H1 (cell line): Measurements from ENCODE around the gene RBM15B. TPM values are rescaled to one million over a fixed set of nuclear protein-coding genes. Genes with fewer than 3 reads are reported as not detected.

Experiments used
- CTCF ChIA-PET: fragments of 300-600 bp; sonication (Branson Sonifier 250); formaldehyde crosslinking; loops from one replicate; lab custom pipeline; 2021; ENCODE audit not compliant: partially characterized antibody; lab: Charles Lee
- POLR2A ChIA-PET: fragments of 300-600 bp; sonication (Branson Sonifier 250); formaldehyde crosslinking; loops from one replicate; lab custom pipeline; 2021; ENCODE audit warnings: inconsistent platforms; ENCODE audit not compliant: partially characterized antibody; lab: Charles Lee
- DNase-seq, 2 experiments: peaks; one replicate each; pipeline versions ENCODE4 v3.0.0 to v3.0.0-alpha.2; 2010 to 2022; ENCODE audit warnings: low spot score in 2 of 2, low read depth in 1 of 2, mixed read lengths in 1 of 2
- FAIRE-seq: peaks from 2 replicates; lab custom pipeline; 2011; peaks lifted over from hg19 to GRCh38; lab: Jason Lieb, UNC
- H2AFZ ChIP-seq: 2 replicates; pipeline ENCODE4 v1.8.1; 2012; ENCODE audit warnings: low read length, inconsistent platforms
- H2AK5ac ChIP-seq: 2 replicates; pipeline ENCODE4 v1.6.1; 2013; ENCODE audit warnings: low read depth, low read length
- H2BK120ac ChIP-seq: replicated peaks from 2 replicates; pipeline ENCODE3; 2013; ENCODE audit warnings: low read depth, low read length, inconsistent platforms
- H2BK12ac ChIP-seq: 2 replicates; pipeline ENCODE4 v1.6.1; 2013; ENCODE audit warnings: low read depth, low read length
- H2BK15ac ChIP-seq: 2 replicates; pipeline ENCODE4 v1.6.1; 2013; ENCODE audit warnings: low read length
- H2BK20ac ChIP-seq: 2 replicates; pipeline ENCODE4 v1.6.1; 2013; ENCODE audit warnings: low read length
- H2BK5ac ChIP-seq: 2 replicates; pipeline ENCODE4 v1.6.1; 2013; ENCODE audit warnings: low read depth, low read length
- H3K14ac ChIP-seq: 2 replicates; pipeline ENCODE4 v1.6.1; 2013; ENCODE audit warnings: inconsistent platforms; ENCODE audit not compliant: insufficient read length
- H3K18ac ChIP-seq: 2 replicates; pipeline ENCODE4 v1.6.1; 2013; ENCODE audit warnings: low read length; ENCODE audit errors: extremely low read depth
- H3K23ac ChIP-seq: 2 replicates; pipeline ENCODE4 v1.6.1; 2013; ENCODE audit warnings: inconsistent platforms; ENCODE audit not compliant: insufficient read length
- H3K23me2 ChIP-seq: 2 replicates; pipeline ENCODE4 v1.6.1; 2013; ENCODE audit warnings: low read depth, low read length
- H3K27ac ChIP-seq: 2 replicates; pipeline ENCODE4 v1.6.1; 2011; ENCODE audit warnings: low read depth, low read length, inconsistent platforms
- H3K27me3 ChIP-seq, 4 experiments: replicated peaks in 1 of 4; 1 replicate in 1 of 4; 2 replicates in 3 of 4; pipeline versions ENCODE4 v1.6.1 to v1.8.1; 2011 to 2013; ENCODE audit warnings: low read length in 3 of 4, mild to moderate bottlenecking in 3 of 4, inconsistent platforms in 2 of 4, mixed read lengths in 2 of 4, moderate library complexity in 1 of 4; ENCODE audit not compliant: control insufficient read depth in 3 of 4, insufficient read depth in 3 of 4; ENCODE audit errors: extremely low read depth in 1 of 4
- H3K36me3 ChIP-seq, 4 experiments: 2 replicates each; pipeline versions ENCODE4 v1.6.1 to v1.8.1; 2011 to 2013; ENCODE audit warnings: mild to moderate bottlenecking in 4 of 4, low read length in 3 of 4, moderate library complexity in 2 of 4, control low read depth in 1 of 4, inconsistent platforms in 1 of 4; ENCODE audit not compliant: insufficient read depth in 4 of 4, control insufficient read depth in 2 of 4
- H3K4ac ChIP-seq: replicated peaks from 2 replicates; pipeline ENCODE3; 2013; ENCODE audit warnings: low read length, low read depth, mixed read lengths, inconsistent platforms; ENCODE audit not compliant: insufficient read length
- H3K4me1 ChIP-seq, 4 experiments: replicated peaks in 1 of 4; 1 replicate in 1 of 4; 2 replicates in 3 of 4; pipeline versions ENCODE4 v1.6.1 to v1.8.1; 2011 to 2013; ENCODE audit warnings: low read length in 3 of 4, inconsistent platforms in 2 of 4, mixed read lengths in 1 of 4; ENCODE audit not compliant: insufficient read depth in 4 of 4, control insufficient read depth in 3 of 4
- H3K4me2 ChIP-seq, 2 experiments: 2 replicates each; pipeline versions ENCODE4 v1.6.1 to v1.8.1; 2011 to 2013; ENCODE audit warnings: low read depth in 2 of 2, low read length in 2 of 2, control low read depth in 1 of 2, inconsistent platforms in 1 of 2, mild to moderate bottlenecking in 1 of 2; ENCODE audit not compliant: insufficient read depth in 1 of 2
- H3K4me3 ChIP-seq, 4 experiments: fragments of 200-600, 300-600 bp in 1 of 4; sonication (generic), shearing (Covaris generic), sonication (Bioruptor Twin) in 1 of 4; 2 replicates each; pipeline versions ENCODE4 v1.5.1 to v1.8.1; 2011 to 2016; ENCODE audit warnings: low read length in 4 of 4, low read depth in 3 of 4, control low read depth in 2 of 4, inconsistent platforms in 2 of 4, mild to moderate bottlenecking in 2 of 4, mixed read lengths in 1 of 4, moderate library complexity in 1 of 4; ENCODE audit not compliant: insufficient read depth in 2 of 4; ENCODE audit errors: extremely low read depth in 1 of 4
- H3K56ac ChIP-seq: replicated peaks from 2 replicates; pipeline ENCODE3; 2013; ENCODE audit warnings: low read depth, mild to moderate bottlenecking, mixed read lengths, low read length, inconsistent platforms; ENCODE audit not compliant: insufficient read length
- H3K79me1 ChIP-seq: 2 replicates; pipeline ENCODE4 v1.6.1; 2013; ENCODE audit warnings: low read depth, low read length, control low read depth
- H3K79me2 ChIP-seq, 2 experiments: 2 replicates each; pipeline versions ENCODE4 v1.6.1 to v1.8.1; 2012 to 2013; ENCODE audit warnings: low read length in 2 of 2, mild to moderate bottlenecking in 2 of 2, inconsistent platforms in 1 of 2; ENCODE audit not compliant: insufficient read depth in 2 of 2, control insufficient read depth in 1 of 2
- H3K9ac ChIP-seq, 4 experiments: replicated peaks in 1 of 4; 1 replicate in 1 of 4; 2 replicates in 3 of 4; pipeline versions ENCODE4 v1.6.1 to v1.8.1; 2011 to 2013; ENCODE audit warnings: low read depth in 3 of 4, low read length in 3 of 4, control low read depth in 2 of 4, mild to moderate bottlenecking in 2 of 4, moderate library complexity in 2 of 4, inconsistent platforms in 1 of 4; ENCODE audit errors: extremely low read depth in 1 of 4
- H3K9me3 ChIP-seq, 2 experiments: 2 replicates each; pipeline versions ENCODE4 v1.6.1 to v1.8.1; 2012 to 2013; ENCODE audit warnings: mild to moderate bottlenecking in 2 of 2, moderate library complexity in 2 of 2, control low read depth in 1 of 2, inconsistent platforms in 1 of 2, low read depth in 1 of 2, low read length in 1 of 2, mixed read lengths in 1 of 2; ENCODE audit not compliant: insufficient read depth in 2 of 2
- H4K20me1 ChIP-seq, 2 experiments: replicated peaks in 1 of 2; 2 replicates each; pipeline versions ENCODE3 to v1.8.1; 2011 to 2013; ENCODE audit warnings: inconsistent platforms in 2 of 2, low read length in 2 of 2, mild to moderate bottlenecking in 1 of 2; ENCODE audit not compliant: insufficient read depth in 2 of 2, control insufficient read depth in 1 of 2
- H4K5ac ChIP-seq: 2 replicates; pipeline ENCODE4 v1.6.1; 2013; ENCODE audit warnings: low read length, low read depth, mixed read lengths, inconsistent platforms; ENCODE audit not compliant: insufficient read length
- H4K8ac ChIP-seq: 2 replicates; pipeline ENCODE4 v1.8.0; 2013; ENCODE audit warnings: mild to moderate bottlenecking, moderate library complexity, low read length, inconsistent platforms; ENCODE audit not compliant: insufficient read depth; ENCODE audit errors: extremely low read depth
- H4K91ac ChIP-seq: replicated peaks from 2 replicates; pipeline ENCODE3; 2013; ENCODE audit warnings: low read length, mixed read lengths, inconsistent platforms; ENCODE audit not compliant: insufficient read length
- CBX5 ChIP-seq: fragments of 300-800, 300-1000 bp; sonication (generic); IDR thresholded peaks from 2 replicates; pipeline ENCODE4 v1.7.1; 2016; ENCODE audit warnings: antibody characterized with exemption, low read length, low read depth
- CBX8 ChIP-seq: fragments of 300-800, 300-1000 bp; sonication (generic); IDR thresholded peaks from 2 replicates; pipeline ENCODE4 v1.7.1; 2016; ENCODE audit warnings: low read depth, low read length, borderline replicate concordance
- CTBP2 ChIP-seq: IDR thresholded peaks from 2 replicates; pipeline ENCODE4 v1.7.0; 2011; ENCODE audit warnings: borderline replicate concordance, mild to moderate bottlenecking, moderate library complexity, mixed read lengths, low read length; ENCODE audit not compliant: insufficient read depth, insufficient read length
- KDM5A ChIP-seq: fragments of 200-600 bp; IDR thresholded peaks from 2 replicates; pipeline ENCODE4 v1.7.1; 2012; ENCODE audit warnings: mild to moderate bottlenecking, low read length, inconsistent platforms, mixed read lengths
- SAP30 ChIP-seq: fragments of 300-600 bp; sonication (generic); IDR thresholded peaks from 2 replicates; pipeline ENCODE4 v1.7.1; 2012; ENCODE audit warnings: low read length, moderate library complexity, mild to moderate bottlenecking, inconsistent platforms; ENCODE audit not compliant: insufficient read depth, insufficient replicate concordance
- SIRT6 ChIP-seq: IDR thresholded peaks from one replicate; pipeline ENCODE4 v1.7.1; 2012; ENCODE audit warnings: low read length, inconsistent platforms
- SP2 ChIP-seq: IDR thresholded peaks from 2 replicates; pipeline ENCODE4 v1.6.1; 2012; ENCODE audit warnings: mild to moderate bottlenecking, low read length, inconsistent platforms
- SRF ChIP-seq: IDR thresholded peaks from 2 replicates; pipeline ENCODE4 v1.6.1; 2011; ENCODE audit warnings: mild to moderate bottlenecking, low read depth, low read length, moderate library complexity
- TEAD4 ChIP-seq: IDR thresholded peaks from 2 replicates; pipeline ENCODE4 v1.6.1; 2012; ENCODE audit warnings: low read depth, low read length, inconsistent platforms, mixed read lengths
- ZNF274 ChIP-seq: IDR thresholded peaks from 2 replicates; pipeline ENCODE4 v1.7.0; 2012; ENCODE audit warnings: low read length, borderline replicate concordance; ENCODE audit errors: extremely low read depth
- WGBS, 2 experiments: shearing (Covaris generic) in 1 of 2; methylation state at CpG; one replicate each; pipeline versions ENCODE4 v1.1.6 to v1.1.7; 2013 to 2015; ENCODE audit warnings: low lambda C conversion rate in 2 of 2, mixed read lengths in 2 of 2, inconsistent platforms in 1 of 2, low coverage in 1 of 2, missing lambda C conversion rate in 1 of 2; ENCODE audit not compliant: insufficient replicate concordance in 2 of 2, insufficient coverage in 1 of 2, insufficient read length in 1 of 2; ENCODE audit errors: extremely low coverage in 1 of 2, missing lambda C conversion rate in 1 of 2; 5-methylcytosine and 5-hydroxymethylcytosine counted together
- polyA plus RNA-seq, 7 experiments: library from polyadenylated mRNA; depleted of rRNA in 3 of 7; stranded (reverse) in 5 of 7; unstranded in 2 of 7; fragments of >200 nt in 5 of 7; fragments of 200-250 nt in 2 of 7; gene quantifications; 1 replicate in 5 of 7; 2 replicates in 1 of 7; 4 replicates in 1 of 7; pipeline versions ENCODE4 v1.2.1 to v1.2.3, GENCODE V29; 2011 to 2013; ENCODE audit warnings: missing spikeins in 2 of 7, mixed read lengths in 2 of 7
- total RNA-seq: library from RNA; stranded (reverse); fragmentation: NEBNext Ultra II Directional; extraction: Animal tissue kit (Norgen Biotek cat#: 25700); gene quantifications from 2 replicates; pipeline ENCODE4 v1.2.1, GENCODE V29; 2021
- TF ChIP-seq, protein P1 (sequence below): IDR thresholded peaks from 2 replicates; pipeline ENCODE4 v1.6.1; 2012; ENCODE audit warnings: low read length, inconsistent platforms

The RBM15B gene
- total and polyA plus RNA-seq, 2 of the 8 experiments (the other 6 are each of a cell fraction or from before 2014, with no cell fraction given): 22.2 to 59.1 TPM

GRCh38 chr3:51445544-51446280 lies 54.6 kb downstream of the RBM15B start:
- Histone ChIP-seq H3K27ac (no peak overlapping the region), H3K23me2 (no peaks in the 10 kb centered on the region), H3K4me3 (no peak overlapping the region), H2BK20ac (no peak overlapping the region), H2BK15ac (no peak overlapping the region), H4K20me1 (no peaks in the 10 kb centered on the region), H4K8ac (no peak overlapping the region), H4K91ac (no peak overlapping the region), H3K4me1 (no peaks in the 10 kb centered on the region), H3K79me2 (peaks cover 0 to 15% of the 10 kb centered on the region in 2 experiments; a peak in 1 of 4 replicates), H2AK5ac (no peak overlapping the region), H3K9ac (no peak overlapping the region), H3K4me2 (no peak overlapping the region), H3K36me3 (peaks cover 0 to 9% (median 6%) of the 10 kb centered on the region in 4 experiments; a peak in 4 of 8 replicates), H3K56ac (no peak overlapping the region), H2AFZ (no peak overlapping the region), H3K23ac (no peak overlapping the region), H3K9me3 (no peaks in the 10 kb centered on the region), H3K79me1 (no peaks in the 10 kb centered on the region; the same call in 1 of the 2 replicates), H3K14ac (no peak overlapping the region), H3K4ac (no peak overlapping the region), H4K5ac (no peak overlapping the region), H3K18ac (no peak overlapping the region), H2BK5ac (no peak overlapping the region), H2BK12ac (no peak overlapping the region), H3K27me3 (no peaks in the 10 kb centered on the region), H2BK120ac (no peak overlapping the region)
- FAIRE-seq: no peak
- ChIA-PET CTCF (interaction anchor here (0.6 to 1.7 kb wide), 4 partner anchors 11 to 236 kb away, joined by 3 to 12 read pairs (median 4); no protein-coding TSS in a partner anchor), POLR2A (no interaction called here)
- 92% methylated on average over 4 of the region's 4 CpGs; no CpG with 5 or more reads in 1 of the 2 experiments for WGBS, 2 experiments
- DNase-seq: no peak
- TF ChIP-seq CBX8 (no peak), SRF (no peak), KDM5A (no peak), SAP30 (no peak), CTBP2 (no peak), SP2 (no peak), TEAD4 (no peak), ZNF274 (no peak), SIRT6 (no peak), CBX5 (no peak)
- TF ChIP-seq, protein P1, sequence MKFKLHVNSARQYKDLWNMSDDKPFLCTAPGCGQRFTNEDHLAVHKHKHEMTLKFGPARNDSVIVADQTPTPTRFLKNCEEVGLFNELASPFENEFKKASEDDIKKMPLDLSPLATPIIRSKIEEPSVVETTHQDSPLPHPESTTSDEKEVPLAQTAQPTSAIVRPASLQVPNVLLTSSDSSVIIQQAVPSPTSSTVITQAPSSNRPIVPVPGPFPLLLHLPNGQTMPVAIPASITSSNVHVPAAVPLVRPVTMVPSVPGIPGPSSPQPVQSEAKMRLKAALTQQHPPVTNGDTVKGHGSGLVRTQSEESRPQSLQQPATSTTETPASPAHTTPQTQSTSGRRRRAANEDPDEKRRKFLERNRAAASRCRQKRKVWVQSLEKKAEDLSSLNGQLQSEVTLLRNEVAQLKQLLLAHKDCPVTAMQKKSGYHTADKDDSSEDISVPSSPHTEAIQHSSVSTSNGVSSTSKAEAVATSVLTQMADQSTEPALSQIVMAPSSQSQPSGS: no peak
